ENCODE data around the gene LRRIQ4.

Gene LRRIQ4

DNA sequence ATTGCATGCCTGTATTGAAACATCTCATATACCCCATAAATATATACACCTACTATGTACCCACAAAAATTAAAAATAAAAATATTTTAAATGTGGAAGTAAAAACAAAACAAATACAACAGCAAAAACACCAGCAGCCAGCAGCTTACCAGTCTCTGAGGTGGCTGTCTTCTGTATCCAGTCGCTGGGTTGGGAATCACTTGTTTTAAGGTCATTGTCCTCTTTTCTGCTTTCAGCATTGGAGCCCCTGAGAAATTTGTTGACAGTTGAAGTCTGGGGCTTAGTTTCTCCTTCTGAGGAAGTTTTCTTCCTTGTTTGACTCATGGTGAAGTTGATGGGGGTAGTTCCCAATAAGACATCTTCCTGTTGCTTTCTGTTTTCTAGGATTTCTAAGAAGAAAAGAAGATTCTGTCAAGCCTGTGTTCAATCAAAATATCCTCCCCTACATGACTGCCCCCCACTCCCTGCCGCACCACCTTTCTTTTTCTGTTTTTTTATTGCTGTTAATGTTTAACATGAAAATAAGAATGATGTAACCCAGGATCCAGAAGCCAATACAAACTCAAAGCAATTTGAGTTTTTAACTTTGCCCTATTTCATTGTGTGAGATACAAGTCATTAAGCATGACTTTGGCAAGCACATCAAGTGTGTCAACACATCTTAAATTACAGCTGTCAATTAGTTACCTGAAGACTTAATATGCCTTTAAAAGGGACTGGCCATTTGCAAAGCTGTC is 57.0 kb downstream of the LRRIQ4 start, which contains the start of gene LRRC31:
LRRC31 (minus strand) TSS at position 452 of the 737 bp plus-strand sequence; CDS start at position 324, 128 bp downstream.
- Histone ChIP-seq H3K79me2 (ENCODE audit: insufficient read depth, low read length) (no peaks in the 10 kb centered on the region), H4K20me1 (ENCODE audit: low read depth, low read length) (no peaks in the 10 kb centered on the region), H3K27me3 (ENCODE audit: low read length) (no peaks in the 10 kb centered on the region), H3K9me3 (ENCODE audit: insufficient read depth, low read length) (no peaks in the 10 kb centered on the region), H2AFZ (ENCODE audit: low read depth, low read length, severe bottlenecking) (no peak within 1 kb of the TSS), H3F3A (ENCODE audit: insufficient read depth) (no peaks in the 10 kb centered on the region), H3K9me2 (replicated peaks; ENCODE audit: insufficient read depth, low read length) (no peaks in the 10 kb centered on the region), H3K9ac (ENCODE audit: low read length) (no peak within 1 kb of the TSS), H3K36me3 (ENCODE audit: low read length) (no peaks in the 10 kb centered on the region), H3K27ac (ENCODE audit: low read depth, low read length) (no peak within 1 kb of the TSS), H3K4me3 (ENCODE audit: insufficient read depth, low read length, poor library complexity, severe bottlenecking) (no peak within 1 kb of the TSS), H3K4me2 (ENCODE audit: low read depth, low read length, poor library complexity, severe bottlenecking) (no peak within 1 kb of the TSS)
- no peak for TF ChIP-seq EZH2phosphoT487 (conservative IDR thresholded peaks at IDR 0.05; ENCODE audit: low read length)
- TF ChIP-seq, protein P1, sequence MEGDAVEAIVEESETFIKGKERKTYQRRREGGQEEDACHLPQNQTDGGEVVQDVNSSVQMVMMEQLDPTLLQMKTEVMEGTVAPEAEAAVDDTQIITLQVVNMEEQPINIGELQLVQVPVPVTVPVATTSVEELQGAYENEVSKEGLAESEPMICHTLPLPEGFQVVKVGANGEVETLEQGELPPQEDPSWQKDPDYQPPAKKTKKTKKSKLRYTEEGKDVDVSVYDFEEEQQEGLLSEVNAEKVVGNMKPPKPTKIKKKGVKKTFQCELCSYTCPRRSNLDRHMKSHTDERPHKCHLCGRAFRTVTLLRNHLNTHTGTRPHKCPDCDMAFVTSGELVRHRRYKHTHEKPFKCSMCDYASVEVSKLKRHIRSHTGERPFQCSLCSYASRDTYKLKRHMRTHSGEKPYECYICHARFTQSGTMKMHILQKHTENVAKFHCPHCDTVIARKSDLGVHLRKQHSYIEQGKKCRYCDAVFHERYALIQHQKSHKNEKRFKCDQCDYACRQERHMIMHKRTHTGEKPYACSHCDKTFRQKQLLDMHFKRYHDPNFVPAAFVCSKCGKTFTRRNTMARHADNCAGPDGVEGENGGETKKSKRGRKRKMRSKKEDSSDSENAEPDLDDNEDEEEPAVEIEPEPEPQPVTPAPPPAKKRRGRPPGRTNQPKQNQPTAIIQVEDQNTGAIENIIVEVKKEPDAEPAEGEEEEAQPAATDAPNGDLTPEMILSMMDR (IDR thresholded peaks at IDR 0.05; ENCODE audit: insufficient read depth, low read length, poor library complexity, severe bottlenecking): no peak

DNA sequence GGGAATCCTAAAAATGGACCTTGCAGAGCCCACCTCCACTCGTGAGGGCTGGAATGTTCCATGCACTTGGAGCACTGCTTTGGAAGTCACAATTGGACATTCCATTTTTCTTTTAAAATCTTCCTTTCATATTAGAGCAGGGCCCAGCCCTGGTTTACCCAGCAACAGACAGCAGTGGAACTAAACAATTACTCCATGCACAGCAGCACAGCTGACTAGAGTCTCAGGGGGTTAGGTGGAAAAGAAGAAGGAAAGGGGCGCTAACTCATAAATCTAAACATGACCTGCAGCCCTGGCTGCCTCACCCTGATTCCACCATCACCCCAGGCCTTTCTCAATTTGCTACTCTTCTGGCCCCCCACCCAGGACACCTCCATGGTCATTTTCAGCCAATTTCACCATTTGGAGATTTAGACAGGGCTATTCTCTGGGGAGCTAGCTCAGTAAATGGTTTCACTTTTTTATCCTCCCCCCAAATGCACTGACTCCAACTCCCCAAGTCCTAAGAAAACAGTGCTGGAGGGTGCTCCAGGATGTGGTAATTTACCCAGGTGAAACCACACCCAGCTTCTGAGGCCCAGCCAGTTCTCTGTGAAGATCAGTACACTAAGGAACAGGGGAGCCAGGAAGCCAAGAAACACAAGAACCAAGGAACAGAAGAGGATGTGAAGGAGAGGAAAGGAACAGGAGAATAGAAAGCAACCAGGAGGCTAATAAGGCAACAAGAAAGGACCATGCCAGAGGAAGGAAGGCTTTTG is 58.6 kb downstream of the LRRIQ4 start:
- H3K9me3 ChIP-seq (ENCODE audit: insufficient read depth, low read length): peaks cover 5% of the 10 kb centered on the region; the same call in 1 of the 2 replicates
- TF ChIP-seq, protein P1 (IDR thresholded peaks at IDR 0.05; ENCODE audit: insufficient read depth, low read length, poor library complexity, severe bottlenecking): no peak
- no peak for TF ChIP-seq EZH2phosphoT487 (conservative IDR thresholded peaks at IDR 0.05; ENCODE audit: low read length)
- no peaks in the 10 kb centered on the region for H3K36me3 ChIP-seq (ENCODE audit: low read length)
- no peaks in the 10 kb centered on the region for H3F3A ChIP-seq (ENCODE audit: insufficient read depth)
- H3K27ac ChIP-seq (ENCODE audit: low read depth, low read length): no peak overlapping the region
- H3K4me2 ChIP-seq (ENCODE audit: low read depth, low read length, poor library complexity, severe bottlenecking): no peak overlapping the region
- H3K27me3 ChIP-seq (ENCODE audit: low read length): no peaks in the 10 kb centered on the region
- no peaks in the 10 kb centered on the region for H3K79me2 ChIP-seq (ENCODE audit: insufficient read depth, low read length)
- no peak overlapping the region for H3K9ac ChIP-seq (ENCODE audit: low read length)
- H4K20me1 ChIP-seq (ENCODE audit: low read depth, low read length): no peaks in the 10 kb centered on the region
- H3K9me2 ChIP-seq (replicated peaks; ENCODE audit: insufficient read depth, low read length): no peaks in the 10 kb centered on the region
- H3K4me3 ChIP-seq (ENCODE audit: insufficient read depth, low read length, poor library complexity, severe bottlenecking): no peak overlapping the region
- H2AFZ ChIP-seq (ENCODE audit: low read depth, low read length, severe bottlenecking): no peak overlapping the region

GRCh38 chr3:169879013-169879557 is 66.4 kb downstream of the LRRIQ4 start:
- TF ChIP-seq EZH2phosphoT487 (conservative IDR thresholded peaks at IDR 0.05; ENCODE audit: low read length): no peak
- TF ChIP-seq, protein P1 (IDR thresholded peaks at IDR 0.05; ENCODE audit: insufficient read depth, low read length, poor library complexity, severe bottlenecking): no peak
- Histone ChIP-seq H3K9ac (ENCODE audit: low read length) (no peak overlapping the region), H3K27ac (ENCODE audit: low read depth, low read length) (no peak overlapping the region)

More at GRCh38 chr3:169879013-169879557, 66.4 kb downstream of the LRRIQ4 start:
- Histone ChIP-seq H3K9me2 (replicated peaks; ENCODE audit: insufficient read depth, low read length) (no peaks in the 10 kb centered on the region), H3K79me2 (ENCODE audit: insufficient read depth, low read length) (no peaks in the 10 kb centered on the region), H3K4me2 (ENCODE audit: low read depth, low read length, poor library complexity, severe bottlenecking) (no peak overlapping the region), H4K20me1 (ENCODE audit: low read depth, low read length) (no peaks in the 10 kb centered on the region), H3K4me3 (ENCODE audit: insufficient read depth, low read length, poor library complexity, severe bottlenecking) (no peak overlapping the region), H3K27me3 (ENCODE audit: low read length) (no peaks in the 10 kb centered on the region), H3K36me3 (ENCODE audit: low read length) (no peaks in the 10 kb centered on the region), H3F3A (ENCODE audit: insufficient read depth) (no peaks in the 10 kb centered on the region), H2AFZ (ENCODE audit: low read depth, low read length, severe bottlenecking) (no peak overlapping the region), H3K9me3 (ENCODE audit: insufficient read depth, low read length) (peaks cover 5% of the 10 kb centered on the region; the same call in 1 of the 2 replicates)
